OCI-LY7 (cell line): ENCODE results near the gene CACNG3.

Source experiments
- CTCF ChIP-seq: fragments of 200-600 bp; sonication (generic); conservative IDR thresholded peaks from 2 replicates; pipeline ENCODE4 v1.5.1; 2014; ENCODE audit warnings: mild to moderate bottlenecking, antibody characterized with exemption, low read length, moderate library complexity, mixed read lengths
- EZH2phosphoT487 ChIP-seq: fragments of 200-600 bp; sonication (generic); IDR thresholded peaks from 2 replicates; pipeline ENCODE4 v1.6.1; 2018; ENCODE audit warnings: low read depth, borderline replicate concordance, mild to moderate bottlenecking, mixed run types, antibody characterized with exemption, low read length, moderate library complexity, mixed read lengths

GRCh38 chr16:24360936-24361335 lies 104.8 kb downstream of the CACNG3 start:
- TF ChIP-seq CTCF (no peak), EZH2phosphoT487 (no peak)
